DLD1 (cell line): Measurements from ENCODE around the gene VAV2.
"Not testable (repeated sequence)": the region's sequence is repeated elsewhere in the genome, so short reads cannot be mapped to it uniquely, and the experiment has no call there.

ENCODE experiments used
- in situ Hi-C: cut with HindIII; loops from 2 replicates; pipeline ENCODE4 v1.10.0; 2017; ENCODE audit warnings: low sequenced_read_pairs

VAV2 gene

GRCh38 chr9:133921866-133922265, 70.3 kb downstream of the VAV2 start:
- in situ Hi-C loops, result no loop called here

- in situ Hi-C loops, result no loop called here
These were observed 71.7 kb downstream of the VAV2 start for GRCh38 chr9:133920471-133920870.

DNA sequence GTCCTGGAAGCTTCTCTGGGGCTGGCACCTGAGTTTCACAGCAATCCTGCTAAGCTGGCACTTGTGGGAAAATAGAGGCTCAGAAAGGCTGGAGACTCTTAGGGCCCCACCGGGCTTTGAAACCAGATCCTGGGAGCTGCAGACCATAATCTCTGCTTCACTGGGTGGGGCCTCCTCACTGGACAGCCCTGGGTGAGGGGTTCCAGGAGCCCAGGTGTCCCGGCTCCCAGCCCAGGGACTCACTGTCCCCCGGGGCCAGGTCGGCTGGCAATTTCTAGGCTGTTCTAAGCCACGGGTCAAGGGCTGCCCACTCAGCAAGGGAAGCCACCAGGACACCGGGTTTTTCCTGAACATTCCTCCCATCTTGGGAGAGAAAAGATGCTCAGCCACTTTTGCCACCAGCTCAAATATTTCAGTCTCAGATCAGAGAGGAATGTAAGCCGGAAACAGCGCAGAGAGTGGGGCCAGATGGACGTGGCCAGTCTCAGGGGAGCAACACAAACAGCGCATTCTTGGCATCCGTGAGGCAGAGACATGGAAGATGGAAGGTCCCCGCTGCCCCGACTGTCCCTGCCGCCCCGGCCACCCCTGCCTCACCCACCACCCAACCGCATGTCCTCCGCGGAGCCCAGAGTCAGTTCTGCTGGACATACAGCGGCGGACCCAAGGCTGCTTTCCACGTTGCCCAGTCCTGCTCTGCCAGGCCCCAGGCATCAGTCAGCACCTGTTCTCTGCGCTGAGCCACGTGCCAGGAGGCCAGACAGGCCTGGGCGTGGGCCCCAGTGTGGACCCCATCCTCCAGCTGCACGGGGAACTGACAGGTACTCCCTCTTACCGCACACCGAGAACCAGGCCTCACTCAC, 72.6 kb downstream of the VAV2 start:
- in situ Hi-C loops, result no loop called here

DNA sequence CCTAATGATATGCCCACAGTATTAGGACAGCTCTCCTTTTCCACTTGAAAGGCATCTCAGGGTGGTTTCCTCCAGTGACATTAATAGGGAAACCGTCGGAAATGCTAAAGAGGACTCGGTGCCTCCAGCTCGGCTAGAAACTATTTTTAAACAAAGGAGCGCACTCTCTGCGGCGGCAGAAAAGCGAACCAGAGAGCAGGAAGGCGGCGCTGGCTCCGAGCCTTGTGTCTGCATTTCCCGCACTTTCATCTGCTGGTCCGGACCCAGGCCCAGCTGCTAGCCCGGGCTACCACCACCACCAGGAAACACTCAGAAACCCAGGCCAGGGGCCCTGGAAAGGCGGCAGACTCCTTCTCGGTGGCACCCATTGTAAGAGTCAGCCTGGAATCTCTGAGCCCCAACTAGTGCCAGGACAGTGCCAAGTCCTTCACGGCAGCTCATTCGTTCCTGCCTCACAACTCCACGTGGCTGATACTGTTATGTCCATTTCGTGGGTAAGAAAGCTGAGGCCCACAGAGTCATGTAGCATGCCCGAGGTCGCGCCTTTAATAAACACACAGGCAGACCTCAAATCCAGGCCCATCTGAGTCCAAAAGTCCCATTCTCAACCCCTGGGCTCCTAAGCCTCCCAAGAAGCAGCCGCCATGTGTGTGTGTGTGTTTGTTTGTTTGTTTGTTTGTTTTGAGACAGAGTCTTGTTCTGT, 73.9 kb downstream of the VAV2 start:
- in situ Hi-C loops, result no loop called here

- in situ Hi-C loops, result no loop called here
These were observed 74.7 kb downstream of the VAV2 start for GRCh38 chr9:133917375-133917774.

DNA sequence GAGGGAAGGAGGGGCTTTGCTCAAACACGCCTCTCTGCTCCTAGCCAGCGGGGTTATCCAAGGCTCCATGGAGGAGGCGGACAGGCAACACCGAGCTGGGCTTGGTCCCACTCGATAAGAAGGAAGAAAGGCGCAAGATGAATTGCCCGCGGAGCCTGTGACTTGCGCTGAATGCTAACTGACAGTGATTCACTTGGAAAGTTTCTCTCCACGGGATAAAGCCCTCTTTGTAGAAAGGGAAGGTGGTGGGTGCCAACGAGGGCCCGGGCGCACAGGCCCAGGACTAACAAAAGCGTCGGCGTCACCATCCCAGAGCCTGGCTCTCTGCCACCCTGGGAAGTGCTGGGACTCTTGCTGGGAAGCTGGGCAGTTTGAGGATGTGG, 76.0 kb downstream of the VAV2 start:
- in situ Hi-C loops, result no loop called here

GRCh38 chr9:133915534-133916158, 76.5 kb downstream of the VAV2 start:
- in situ Hi-C loops, result no loop called here

DNA sequence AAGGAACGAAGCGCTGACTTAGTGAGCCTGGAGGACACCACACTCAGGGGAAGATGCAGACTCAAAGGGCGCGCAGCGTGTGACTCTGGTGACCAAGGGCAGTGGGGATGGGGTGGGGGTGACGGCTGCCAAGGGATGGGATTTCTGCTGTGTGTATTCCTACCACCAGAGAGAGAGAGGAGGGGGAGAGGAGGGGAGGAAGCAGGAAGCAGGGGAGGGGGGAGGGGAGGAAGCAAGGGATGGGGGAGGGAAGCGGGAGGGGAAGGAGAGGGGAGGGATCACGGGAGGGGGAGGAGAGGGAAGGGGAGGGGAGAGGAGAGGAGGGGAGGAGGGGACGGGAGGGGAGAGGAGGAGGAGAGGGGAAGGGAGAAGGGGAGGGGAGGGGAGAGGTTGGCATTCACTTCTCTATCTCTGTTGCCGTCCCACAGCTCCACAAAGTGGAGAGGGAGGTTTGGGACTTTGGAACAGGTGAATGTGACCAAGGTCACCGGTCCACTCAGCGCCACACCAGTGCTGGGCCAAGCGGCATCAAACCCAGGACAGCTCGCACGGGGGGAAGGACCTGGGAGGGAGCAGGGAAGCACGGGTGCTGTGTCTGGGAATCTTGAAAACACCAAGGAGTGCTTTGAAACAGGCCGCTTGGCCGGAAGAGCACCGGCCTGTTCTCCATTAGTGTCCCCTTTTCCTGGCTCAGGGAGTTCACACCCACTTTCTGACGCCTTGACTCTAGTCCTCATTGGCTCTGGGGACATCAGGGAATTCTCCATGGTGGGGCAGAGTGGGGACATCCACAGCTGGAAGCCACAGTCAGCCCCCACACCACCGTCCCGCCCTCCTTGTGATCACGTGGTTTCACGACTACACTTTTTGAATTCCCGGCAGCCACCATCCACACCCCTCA, 77.4 kb downstream of the VAV2 start:
- in situ Hi-C loops, result no loop called here

GRCh38 chr9:133913571-133914369, 78.4 kb downstream of the VAV2 start:
- in situ Hi-C loops, result no loop called here

GRCh38 chr9:133910855-133911514, 81.1 kb downstream of the VAV2 start:
- in situ Hi-C loops, result no loop called here

- in situ Hi-C loops, result no loop called here
These were observed 84.9 kb downstream of the VAV2 start for GRCh38 chr9:133906932-133907910.

DNA sequence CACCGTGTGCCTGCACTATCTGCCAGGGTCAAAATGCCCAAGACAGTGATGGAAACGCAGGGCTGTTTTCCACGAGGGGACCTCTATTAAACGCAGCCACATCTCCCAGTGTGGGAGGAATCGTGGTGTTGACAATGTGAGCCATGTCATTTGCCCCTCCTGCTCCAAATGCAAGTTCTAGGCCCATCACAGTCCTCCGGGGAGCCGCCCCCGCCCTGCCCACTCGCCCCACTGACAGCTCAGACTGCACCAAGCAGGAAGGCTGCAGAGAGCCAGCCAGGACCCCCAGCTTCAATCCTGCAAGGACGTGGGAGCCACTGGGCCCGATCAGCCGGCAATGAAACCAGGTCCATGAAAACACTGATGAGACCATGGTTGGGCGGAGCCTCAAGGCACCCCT, 85.9 kb downstream of the VAV2 start:
- in situ Hi-C loops, result no loop called here

DNA sequence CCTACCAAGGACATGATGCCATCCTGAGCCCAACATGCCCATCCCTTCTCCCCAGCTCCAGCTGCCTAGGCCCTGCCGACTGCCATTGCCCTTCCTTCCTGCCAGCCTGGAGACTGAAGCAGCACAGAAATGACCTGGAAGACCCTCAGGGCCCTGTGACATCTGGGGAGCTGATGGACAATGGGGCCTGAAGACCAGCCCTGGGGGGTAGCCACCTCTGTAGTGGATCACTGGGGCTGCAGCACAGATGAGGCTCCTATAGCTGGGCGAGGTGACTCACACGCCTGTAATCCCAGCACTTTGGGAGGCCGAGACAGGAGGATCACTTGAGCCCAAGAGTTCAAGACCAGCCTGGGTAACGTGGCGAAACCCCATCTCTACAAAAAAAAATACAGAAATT, 86.6 kb downstream of the VAV2 start:
- in situ Hi-C loops, result no loop called here

GRCh38 chr9:133904346-133905090, 87.6 kb downstream of the VAV2 start:
- in situ Hi-C loops, result no loop called here

DNA sequence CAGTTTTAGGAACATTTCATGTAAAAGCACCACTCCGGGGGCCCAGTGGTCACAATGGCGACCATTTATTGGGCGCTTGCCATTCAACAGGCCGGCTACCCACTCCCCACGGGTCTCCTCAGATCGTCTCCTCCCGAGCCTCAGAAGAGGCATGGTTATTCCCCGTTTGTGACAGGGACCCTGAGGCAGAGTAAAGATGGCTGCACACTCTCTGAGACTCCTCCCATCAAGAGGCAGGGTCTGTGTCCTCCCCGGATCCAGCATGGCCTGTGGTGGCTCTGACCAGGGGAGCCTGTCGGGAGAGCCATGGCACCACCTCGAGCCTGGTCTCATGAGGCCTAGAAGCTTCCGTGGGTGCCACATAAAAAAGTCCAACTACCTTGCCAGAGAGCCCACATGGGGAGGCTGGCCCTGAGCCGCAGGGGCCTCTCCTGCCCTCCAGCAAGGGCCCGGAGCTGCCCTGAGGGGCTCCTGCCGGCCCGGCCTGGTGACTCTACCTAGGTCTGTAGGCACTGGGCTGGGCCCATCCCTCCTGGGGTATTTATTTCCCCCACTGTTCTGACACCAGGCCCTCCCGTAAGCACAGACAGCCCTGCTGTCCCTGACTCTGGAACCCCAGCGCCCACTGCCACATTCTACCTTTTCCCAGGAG, 90.8 kb downstream of the VAV2 start:
- in situ Hi-C loops, result no loop called here

GRCh38 chr9:133897675-133898074, 94.4 kb downstream of the VAV2 start:
- in situ Hi-C loops, result no loop called here

- in situ Hi-C loops, result not testable (repeated sequence)
These were observed 96.1 kb downstream of the VAV2 start for GRCh38 chr9:133896007-133896406.
